HG02973 (cell line): ENCODE results near the gene TP53TG3C.
"Not testable (repeated sequence)": the region's sequence is repeated elsewhere in the genome, so short reads cannot be mapped to it uniquely, and the experiment has no call there.

Experiments
- ATAC-seq: cut with Tn5 transposase; IDR thresholded peaks from one replicate; pipeline ENCODE4 v1.9.1; 2021; ENCODE audit warnings: moderate library complexity; ENCODE audit not compliant: unreplicated experiment

Gene TP53TG3C, protein sequence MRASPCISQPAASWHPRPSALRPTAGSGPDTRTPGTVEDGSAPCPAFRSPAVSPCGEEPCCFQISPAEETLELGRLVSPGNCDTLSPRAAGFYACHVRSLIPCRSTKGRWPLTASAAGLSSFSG

DNA sequence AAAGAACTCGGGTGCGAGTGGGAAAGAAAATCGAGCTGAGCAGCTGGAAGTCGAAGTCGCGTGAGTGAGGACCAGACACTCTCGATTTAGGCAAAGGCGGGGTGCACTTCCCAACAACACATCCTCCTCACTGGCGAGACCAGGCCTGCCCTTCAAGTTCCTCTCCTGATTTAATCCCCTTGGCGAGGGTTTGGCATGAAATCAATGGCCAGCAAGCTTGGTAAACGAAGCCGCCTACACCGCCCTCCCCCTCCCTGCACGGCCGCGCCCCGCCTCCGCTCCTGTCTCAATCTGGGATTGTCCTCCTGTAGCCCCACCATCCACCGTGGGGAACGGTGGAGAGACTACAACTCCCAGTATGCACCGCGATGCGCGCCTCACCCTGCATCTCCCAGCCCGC lies at the start of gene TP53TG3C:
Gene TP53TG3C (plus strand): TSS at position 301 of the 400 bp plus-strand sequence. CDS start 68 bp downstream, at position 369.
- not testable (repeated sequence) for ATAC-seq
